HepG2 (cell line): ENCODE data around the gene NFATC3. TPM values are rescaled to one million over a fixed set of nuclear protein-coding genes. Genes with fewer than 3 reads are reported as not detected.
A peak's percentile ranks its signal among the peaks of the same experiment; 100 is the strongest.

Experiments used
- ATAC-seq: fragments of 200-7000 bp; cut with Tn5 transposase; 3 replicates; pipeline ENCODE4 v1.9.1; 2020; ENCODE audit warnings: mild to moderate bottlenecking, moderate library complexity
- BruUV-seq: library from RNA; stranded (reverse); fragments of 400-500 nt; replicated peaks from 2 replicates; lab custom pipeline; 2021; lab: Mats Ljungman, UMichigan
- CTCF ChIA-PET: fragments of 300-600 bp; formaldehyde crosslinking; extraction: SDS; loops from one replicate; lab custom pipeline; 2021; ENCODE audit warnings: low total read pairs, inconsistent platforms, low intra/inter-chr PET ratio; lab: Yijun Ruan, JAX
- POLR2A ChIA-PET: fragments of 350-600 bp; sonication (Branson Sonifier 250); formaldehyde crosslinking; loops from one replicate; lab custom pipeline; 2020; ENCODE audit warnings: antibody characterized with exemption, inconsistent platforms; lab: Yijun Ruan, JAX
- DNase-seq: peaks from one replicate; pipeline ENCODE4 v3.0.0-alpha.2; 2015; ENCODE audit warnings: low spot score
- FAIRE-seq: peaks from 3 replicates; lab custom pipeline; 2011; peaks lifted over from hg19 to GRCh38; lab: Jason Lieb, UNC
- H2AFZ ChIP-seq: one replicate; pipeline ENCODE4 v1.6.1; 2011; ENCODE audit warnings: low read length, inconsistent platforms
- H3K27ac ChIP-seq: fragments of 300-600 bp; 3 replicates; pipeline ENCODE4 v1.8.0; 2011; ENCODE audit warnings: mixed run types, mild to moderate bottlenecking, mixed read lengths, low read length, inconsistent platforms; ENCODE audit not compliant: insufficient read depth; ENCODE audit errors: extremely low read length
- H3K27me3 ChIP-seq, 2 experiments: fragments of 200-600 bp in 1 of 2; 2 replicates in 1 of 2; 3 replicates in 1 of 2; pipeline versions ENCODE4 v1.6.0 to v1.8.0; 2011; ENCODE audit warnings: low read length in 2 of 2, mild to moderate bottlenecking in 2 of 2, moderate library complexity in 2 of 2, inconsistent platforms in 1 of 2; ENCODE audit not compliant: insufficient read depth in 2 of 2, control insufficient read depth in 1 of 2
- H3K36me3 ChIP-seq, 2 experiments: fragments of 200-600 bp in 1 of 2; replicated peaks in 1 of 2; 2 replicates in 1 of 2; 3 replicates in 1 of 2; pipeline versions ENCODE4 v1.5.1 to v1.8.0; 2011; ENCODE audit warnings: low read length in 2 of 2, inconsistent platforms in 1 of 2; ENCODE audit not compliant: insufficient read depth in 2 of 2, control insufficient read depth in 1 of 2
- H3K4me1 ChIP-seq: 2 replicates; pipeline ENCODE4 v1.5.1; 2012; ENCODE audit warnings: low read length, inconsistent platforms; ENCODE audit not compliant: insufficient read depth
- H3K4me2 ChIP-seq: 2 replicates; pipeline ENCODE4 v1.6.0; 2011; ENCODE audit warnings: low read depth, low read length, inconsistent platforms
- H3K4me3 ChIP-seq, 3 experiments: fragments of 200-600 bp in 1 of 3; sonication (generic), shearing (Covaris generic) in 1 of 3; replicated peaks in 1 of 3; 2 replicates each; pipeline ENCODE4 v1.5.1; 2011 to 2016; ENCODE audit warnings: low read length in 3 of 3, inconsistent platforms in 2 of 3, low read depth in 2 of 3, mild to moderate bottlenecking in 2 of 3, control low read depth in 1 of 3, mixed read lengths in 1 of 3; ENCODE audit not compliant: insufficient read depth in 1 of 3
- H3K79me2 ChIP-seq: one replicate; pipeline ENCODE4 v1.6.1; 2011; ENCODE audit warnings: low read length, inconsistent platforms; ENCODE audit not compliant: insufficient read depth
- H3K9ac ChIP-seq: 2 replicates; pipeline ENCODE4 v1.6.0; 2011; ENCODE audit warnings: mild to moderate bottlenecking, low read depth, low read length, inconsistent platforms; ENCODE audit not compliant: insufficient read depth
- H3K9me3 ChIP-seq: 2 replicates; pipeline ENCODE4 v1.5.1; 2012; ENCODE audit warnings: mild to moderate bottlenecking, low read length
- H4K20me1 ChIP-seq: 2 replicates; pipeline ENCODE4 v1.6.0; 2011; ENCODE audit warnings: inconsistent platforms, mild to moderate bottlenecking, low read length, moderate library complexity; ENCODE audit not compliant: insufficient read depth
- E2F1 ChIP-seq: sonication (generic); formaldehyde crosslinking; IDR thresholded peaks from 2 replicates; pipeline ENCODE4 v1.5.0; 2020; ENCODE audit warnings: missing genetic modification reagents
- FIP1L1 ChIP-seq: fragments of 200-400 bp; formaldehyde crosslinking; IDR thresholded peaks from 2 replicates; pipeline ENCODE4 v1.6.1; 2018; ENCODE audit warnings: low read depth, mild to moderate bottlenecking, low read length, moderate library complexity, borderline replicate concordance; ENCODE audit not compliant: insufficient read depth
- MXI1 ChIP-seq: IDR thresholded peaks from 3 replicates; pipeline ENCODE4 v1.6.1; 2012; ENCODE audit warnings: low read depth, low read length, inconsistent platforms, borderline replicate concordance
- NFKB2 ChIP-seq: sonication (generic); formaldehyde crosslinking; IDR thresholded peaks from 2 replicates; pipeline ENCODE4 v1.4.0; 2020; ENCODE audit warnings: missing genetic modification reagents, borderline replicate concordance
- SMC3 ChIP-seq: IDR thresholded peaks from 2 replicates; pipeline ENCODE4 v1.6.1; 2011; ENCODE audit warnings: low read length, improper control_type of control experiment
- SNRNP70 ChIP-seq: fragments of 200-400 bp; formaldehyde crosslinking; IDR thresholded peaks from 2 replicates; pipeline ENCODE4 v1.6.1; 2017; ENCODE audit warnings: mild to moderate bottlenecking, low read depth, low read length, moderate library complexity
- ZNF235 ChIP-seq: sonication (generic); formaldehyde crosslinking; IDR thresholded peaks from 2 replicates; pipeline ENCODE4 v1.8.1; 2023; ENCODE audit warnings: mild to moderate bottlenecking, missing genetic modification reagents, borderline replicate concordance
- ZNF652 ChIP-seq: IDR thresholded peaks from 2 replicates; pipeline ENCODE4 v1.6.1; 2016; ENCODE audit warnings: low read depth, borderline replicate concordance
- ZNF768 ChIP-seq: sonication (generic); formaldehyde crosslinking; IDR thresholded peaks from 2 replicates; pipeline ENCODE4 v1.4.0; 2020; ENCODE audit warnings: missing genetic modification reagents
- ZNF780A ChIP-seq: sonication (generic); formaldehyde crosslinking; IDR thresholded peaks from 2 replicates; pipeline ENCODE4 v1.8.0; 2022; ENCODE audit warnings: mild to moderate bottlenecking, missing genetic modification reagents, moderate library complexity
- in situ Hi-C: cut with HindIII; loops from 2 replicates; pipeline ENCODE4 v1.10.0; 2017; ENCODE audit warnings: low pct_unique_long_range_greater_than_20kb; ENCODE audit not compliant: extremely low pct_ligation_motif_present
- intact Hi-C: fragments of 100-400 bp; cut with micrococcal nuclease; formaldehyde crosslinking; loops from one replicate; pipeline ENCODE4 v1.10.0; 2022; ENCODE audit not compliant: unreplicated experiment
- polyA plus RNA-seq, 8 experiments: library from polyadenylated mRNA; depleted of rRNA in 3 of 8; stranded (reverse) in 7 of 8; unstranded in 1 of 8; fragments of >200 nt; fragmentation: Illumina TruSeq in 4 of 8; extraction: Trizol in 4 of 8; gene quantifications; 2 replicates each; pipeline versions ENCODE4 v1.2.1 to v1.2.3, GENCODE V29; 2011 to 2016; ENCODE audit warnings: low read depth in 4 of 8, missing spikeins in 1 of 8, mixed read lengths in 1 of 8; ENCODE audit not compliant: insufficient read depth in 1 of 8
- total RNA-seq, 5 experiments: library from RNA; depleted of rRNA; stranded (reverse); fragments of >200 nt; fragmentation: Illumina TruSeq; extraction: Trizol; gene quantifications; 2 replicates each; pipeline ENCODE4 v1.2.3, GENCODE V29; 2016; ENCODE audit warnings: low read depth in 1 of 5

Gene NFATC3
- total and polyA plus RNA-seq, 2 of the 13 experiments (the other 11 are each of a cell fraction or from before 2014, with no cell fraction given), result 52.6 to 62.7 TPM

GRCh38 chr16:68147444-68147843, 62.3 kb downstream of the NFATC3 start (continued):
- no peak for TF ChIP-seq SNRNP70
- TF ChIP-seq SMC3, result no peak
- no peak for TF ChIP-seq ZNF780A (CRISPR knock-in tag)
- no peak for TF ChIP-seq MXI1

GRCh38 chr16:68149596-68149995, 64.4 kb downstream of the NFATC3 start:
- no peak overlapping the region for H3K27ac ChIP-seq
- H3K27me3 ChIP-seq, result no peaks in the 10 kb centered on the region
- no peak overlapping the region for H3K9ac ChIP-seq
- DNase-seq, result no peak
- ATAC-seq, result no peak
- no TSS peak for BruUV-seq
- H3K4me2 ChIP-seq, result no peak overlapping the region
- ChIA-PET CTCF (no interaction called here), POLR2A (no interaction called here)
- TF ChIP-seq NFKB2 (CRISPR knock-in tag), result no peak
- no peak for TF ChIP-seq E2F1 (CRISPR knock-in tag)
- TF ChIP-seq ZNF652 (CRISPR knock-in tag), result peak; percentile 81
- no peak for TF ChIP-seq FIP1L1
- TF ChIP-seq ZNF768 (CRISPR knock-in tag), result no peak
- TF ChIP-seq ZNF235 (CRISPR knock-in tag), result no peak
- no peak overlapping the region for H3K4me3 ChIP-seq
- H3K4me1 ChIP-seq, result peaks cover 13% of the 10 kb centered on the region
- H4K20me1 ChIP-seq, result no peaks in the 10 kb centered on the region
- no peak for FAIRE-seq
- no peak overlapping the region for H2AFZ ChIP-seq
- peaks cover 7 to 27% of the 10 kb centered on the region in 2 experiments for H3K36me3 ChIP-seq
- in situ Hi-C loops, result no loop called here
- intact Hi-C loops, result no loop called here
- no peaks in the 10 kb centered on the region for H3K9me3 ChIP-seq
- peaks cover 27% of the 10 kb centered on the region for H3K79me2 ChIP-seq
